SJCRH30 (cell line): Measurements from ENCODE around the gene RAB17. TPM values are rescaled to one million over a fixed set of nuclear protein-coding genes. Genes with fewer than 3 reads are reported as not detected.

Experiments
- DNase-seq, 2 experiments: peaks; one replicate each; pipeline ENCODE4 v3.0.0-alpha.2; 2015 to 2020
- H3K27ac ChIP-seq: fragments of 250-450 bp; sonication (Bioruptor Pico); 2 replicates; pipeline ENCODE4 v1.5.1; 2020; ENCODE audit warnings: mild to moderate bottlenecking, moderate library complexity
- H3K27me3 ChIP-seq: fragments of 250-450 bp; sonication (Bioruptor Pico); 2 replicates; pipeline ENCODE4 v1.5.1; 2020; ENCODE audit warnings: mild to moderate bottlenecking, moderate library complexity
- H3K36me3 ChIP-seq: fragments of 250-450 bp; sonication (Bioruptor Pico); 2 replicates; pipeline ENCODE4 v1.5.1; 2020; ENCODE audit warnings: mild to moderate bottlenecking, moderate library complexity
- H3K4me1 ChIP-seq: fragments of 250-450 bp; sonication (Bioruptor Pico); 2 replicates; pipeline ENCODE4 v1.5.1; 2020; ENCODE audit warnings: mild to moderate bottlenecking, moderate library complexity
- H3K4me3 ChIP-seq: fragments of 250-450 bp; sonication (Bioruptor Pico); 2 replicates; pipeline ENCODE4 v1.5.1; 2020; ENCODE audit warnings: mild to moderate bottlenecking, moderate library complexity
- H3K9me3 ChIP-seq: fragments of 250-450 bp; sonication (Bioruptor Pico); replicated peaks from 2 replicates; pipeline ENCODE4 v1.5.1; 2020; ENCODE audit warnings: mild to moderate bottlenecking, moderate library complexity
- total RNA-seq: library from RNA; depleted of rRNA; stranded (reverse); fragments of >200 nt; shearing (Covaris generic); gene quantifications from 2 replicates; pipeline ENCODE4 v1.2.3, GENCODE V29; 2014

The RAB17 gene
- total RNA-seq, 1 experiment from 2014 or later: 3.4 TPM

DNA sequence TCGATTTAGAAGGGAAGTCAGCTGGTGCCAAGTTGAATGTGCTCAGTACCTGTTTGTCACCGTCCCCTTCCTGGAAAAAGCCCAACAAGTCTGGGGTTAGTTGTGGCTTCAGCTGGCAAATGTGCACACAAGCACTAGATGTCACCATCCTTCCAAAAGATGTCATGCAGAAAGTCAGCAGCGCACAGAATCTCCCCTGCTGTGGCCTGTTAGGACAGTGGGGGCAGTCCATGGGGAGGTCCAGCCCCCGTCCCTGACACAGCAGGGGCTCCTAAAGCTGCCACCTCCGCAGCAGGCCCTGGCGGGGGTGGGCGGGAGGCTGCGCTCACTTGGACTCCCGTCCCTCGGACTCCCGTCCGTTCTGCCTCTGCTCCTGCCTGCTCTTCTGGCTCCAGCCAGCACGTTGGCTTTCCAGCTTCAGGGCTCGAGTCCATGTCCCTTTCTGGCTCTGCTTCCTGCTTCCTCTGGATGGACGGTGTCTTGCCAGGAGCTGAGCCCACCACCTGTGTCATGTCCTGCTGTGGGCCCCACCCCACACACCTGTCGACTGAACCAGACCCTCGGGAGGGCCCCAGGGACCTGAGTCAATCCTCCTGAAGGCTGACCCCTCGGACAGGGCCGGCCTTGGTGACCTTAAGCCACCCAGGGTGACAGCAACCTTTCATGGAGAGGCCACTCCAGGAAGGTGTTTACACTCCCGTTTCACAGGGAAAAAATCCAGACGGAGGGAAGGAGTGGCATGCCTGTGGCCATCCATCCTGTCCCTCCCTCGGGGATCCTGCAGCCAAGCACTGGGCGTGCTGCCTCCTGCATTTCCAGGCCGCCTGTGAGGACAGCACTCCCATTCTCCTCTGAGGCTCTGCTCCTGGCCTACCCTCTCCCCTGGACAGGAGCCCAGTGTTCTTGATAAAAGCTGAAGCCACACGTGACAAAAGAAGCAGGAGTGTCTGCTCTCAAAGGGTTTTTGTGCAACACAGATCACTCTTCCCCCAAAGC, 8.5 kb downstream of the RAB17 start:
- Histone ChIP-seq H3K27me3 (no peaks in the 10 kb centered on the region), H3K4me1 (peaks cover 14% of the 10 kb centered on the region; the same call in 1 of the 2 replicates), H3K4me3 (peak overlapping the region; percentile 43), H3K9me3 (no peaks in the 10 kb centered on the region), H3K36me3 (no peaks in the 10 kb centered on the region), H3K27ac (peak overlapping the region; percentile 31)
- peak; percentile 87 to 91 for DNase-seq

DNA sequence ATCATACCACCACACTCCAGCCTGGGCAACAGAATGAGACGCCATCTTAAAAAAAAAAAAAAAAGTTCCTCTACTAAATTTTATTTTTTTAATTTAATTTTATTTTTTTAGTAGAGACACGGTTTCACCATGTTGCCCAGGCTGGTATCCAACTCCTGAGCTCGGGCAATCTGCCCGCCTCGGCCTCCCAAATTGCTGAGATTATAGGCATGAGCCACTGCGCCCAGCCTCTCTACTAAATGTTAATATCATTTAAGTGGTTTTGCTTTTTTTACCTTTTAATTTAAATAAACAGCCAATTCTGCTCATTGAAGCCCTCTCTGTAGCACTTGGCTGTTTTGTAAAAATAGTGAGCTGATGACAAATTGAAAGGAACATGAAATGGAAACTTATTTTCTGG, 9.2 kb downstream of the RAB17 start:
- H3K4me3 ChIP-seq: no peak overlapping the region
- H3K36me3 ChIP-seq: no peaks in the 10 kb centered on the region
- H3K9me3 ChIP-seq: no peaks in the 10 kb centered on the region
- no peaks in the 10 kb centered on the region for H3K27me3 ChIP-seq
- H3K27ac ChIP-seq: no peak overlapping the region
- peaks cover 14% of the 10 kb centered on the region; the same call in 1 of the 2 replicates for H3K4me1 ChIP-seq
- DNase-seq: no peak

DNA sequence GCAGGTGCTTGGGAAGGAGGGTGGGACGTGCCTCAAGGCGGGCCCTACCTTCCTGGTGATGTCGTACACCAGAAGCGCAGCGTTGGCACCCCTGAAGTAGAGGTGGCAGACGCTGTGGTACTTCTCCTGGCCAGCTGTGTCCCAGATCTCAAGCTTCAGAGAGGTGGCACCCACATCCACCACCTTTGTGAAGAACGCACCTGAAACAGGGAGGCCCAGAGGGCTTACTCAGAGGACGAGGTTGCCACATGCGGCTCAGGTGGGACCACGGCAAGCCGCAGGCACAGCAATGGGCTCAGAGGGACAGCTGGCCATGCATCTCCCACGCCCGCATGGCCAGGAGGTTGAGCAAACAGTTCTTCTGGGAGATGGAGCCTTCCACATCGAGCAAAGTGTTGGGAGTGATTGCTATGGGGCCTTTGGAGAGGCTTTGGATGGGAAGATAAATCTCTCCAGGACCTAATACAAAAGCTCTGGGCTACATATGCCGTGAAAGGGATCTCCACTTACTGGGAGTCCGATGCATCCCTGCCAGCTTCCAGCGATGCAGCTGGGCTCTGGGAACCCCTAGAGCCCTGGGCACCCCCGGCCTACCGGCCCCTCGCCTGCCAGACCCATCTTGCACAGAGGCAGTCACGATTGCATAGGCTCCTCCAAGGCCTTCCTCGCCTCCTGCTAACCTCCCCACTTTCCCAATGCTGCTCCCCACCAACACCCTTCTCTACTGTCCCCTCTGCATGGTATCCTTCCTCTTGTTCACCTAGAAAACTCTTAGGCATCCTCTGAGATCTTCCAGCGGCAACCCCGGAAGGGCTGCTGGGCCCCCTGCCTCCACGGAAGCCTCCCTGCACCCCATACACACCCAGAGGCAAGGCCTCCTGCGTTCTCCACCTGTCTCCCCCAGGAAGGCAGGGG, 12.3 kb downstream of the RAB17 start:
- DNase-seq: no peak
- Histone ChIP-seq H3K4me1 (peaks cover 13% of the 10 kb centered on the region; the same call in 1 of the 2 replicates), H3K9me3 (no peaks in the 10 kb centered on the region), H3K27ac (no peak overlapping the region), H3K4me3 (no peak overlapping the region), H3K36me3 (no peaks in the 10 kb centered on the region), H3K27me3 (no peaks in the 10 kb centered on the region)

DNA sequence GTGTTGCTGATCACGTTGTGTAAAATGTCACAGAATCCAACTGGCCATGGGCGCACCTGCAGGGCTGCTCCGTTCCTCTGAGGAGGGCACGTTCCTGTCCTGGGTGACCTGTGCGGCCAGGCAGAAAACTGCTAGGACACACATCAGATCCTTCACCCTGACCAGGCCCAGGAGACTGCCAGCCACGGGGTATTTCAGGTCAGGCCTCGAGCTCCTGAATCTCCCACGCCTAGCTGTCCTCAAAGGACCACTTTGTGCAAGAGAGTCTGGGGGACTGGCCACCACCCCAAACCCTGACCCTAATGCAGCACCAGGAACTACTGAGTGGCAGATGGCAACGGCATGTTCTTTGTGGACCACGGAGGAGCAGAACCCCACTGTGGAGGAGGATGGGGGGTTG, 13.1 kb downstream of the RAB17 start:
- Histone ChIP-seq H3K4me1 (peaks cover 15% of the 10 kb centered on the region), H3K4me3 (no peak overlapping the region), H3K36me3 (no peaks in the 10 kb centered on the region), H3K9me3 (no peaks in the 10 kb centered on the region), H3K27me3 (no peaks in the 10 kb centered on the region), H3K27ac (no peak overlapping the region)
- no peak for DNase-seq

DNA sequence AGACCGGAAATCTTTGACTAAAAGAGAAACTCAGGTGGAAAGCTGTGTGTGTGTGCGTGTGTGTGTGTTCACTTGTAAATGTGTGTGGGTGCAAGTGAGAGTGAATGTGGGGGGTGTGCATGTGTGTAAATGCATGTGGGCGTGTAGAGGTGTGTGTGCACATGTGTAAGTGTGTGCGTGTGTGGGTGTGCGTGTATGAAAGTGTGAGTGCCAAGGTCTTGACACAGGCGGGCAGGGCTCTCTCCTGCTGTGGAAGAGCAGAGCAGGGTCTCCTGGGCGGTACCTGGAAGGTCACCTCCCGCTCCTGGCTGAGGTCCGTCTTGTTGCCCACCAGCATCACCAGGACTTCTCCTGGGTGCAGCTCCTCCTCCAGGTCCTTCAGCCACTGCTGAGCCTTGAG, 13.6 kb downstream of the RAB17 start:
- Histone ChIP-seq H3K4me3 (no peak overlapping the region), H3K27me3 (no peaks in the 10 kb centered on the region), H3K27ac (peak overlapping the region; percentile 20; the same call in 1 of the 2 replicates), H3K36me3 (no peaks in the 10 kb centered on the region), H3K4me1 (peaks cover 16% of the 10 kb centered on the region), H3K9me3 (no peaks in the 10 kb centered on the region)
- DNase-seq: no peak

DNA sequence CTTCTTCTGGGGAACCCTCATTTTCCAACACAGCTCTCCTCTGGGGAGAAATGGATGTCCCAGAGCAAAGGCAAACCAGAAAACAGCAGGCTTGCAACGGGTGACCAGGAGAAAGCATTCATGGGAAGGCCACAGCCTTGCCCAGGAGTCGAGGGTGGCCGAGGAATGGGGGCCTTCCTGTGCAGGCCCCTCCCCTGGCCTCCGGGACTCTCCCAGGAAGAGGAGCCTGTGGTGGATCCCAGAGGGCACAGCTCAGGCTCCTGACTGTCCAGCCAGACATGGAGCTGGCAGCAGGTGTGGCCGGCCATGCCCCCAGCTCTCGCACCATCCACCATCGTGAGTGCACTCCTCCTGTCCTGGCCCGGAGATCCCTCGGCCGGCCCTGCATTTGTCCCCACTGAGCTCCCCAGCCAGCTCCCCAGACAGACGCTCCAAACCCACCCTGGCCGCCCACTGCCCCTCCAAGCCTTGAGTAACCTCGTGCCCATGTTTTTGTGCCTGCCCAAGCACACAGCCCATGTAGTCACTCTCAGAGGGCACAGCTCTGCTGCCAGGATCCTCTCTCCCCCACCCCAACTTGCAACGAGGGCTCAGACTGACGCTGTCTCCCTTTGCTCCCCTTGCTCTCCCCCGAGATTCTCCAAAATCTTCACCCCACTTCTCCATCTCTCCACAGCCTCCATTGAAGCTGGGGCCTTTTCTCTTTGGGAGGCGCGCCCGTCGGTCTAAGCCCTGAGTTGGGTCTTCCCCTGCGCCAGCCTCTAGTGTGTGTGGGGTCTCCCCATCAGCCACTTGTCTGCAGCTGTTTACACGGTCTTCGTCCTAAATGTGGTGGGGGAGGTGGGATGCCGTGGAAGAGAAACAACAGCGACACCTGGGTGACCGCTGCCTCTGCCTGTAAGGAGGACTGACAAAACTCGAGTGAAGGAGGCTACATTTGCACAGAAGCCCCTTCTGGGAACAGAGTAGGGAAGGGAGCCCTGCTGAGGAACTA, 14.4 kb downstream of the RAB17 start:
- peak; percentile 73 to 76 for DNase-seq
- H3K9me3 ChIP-seq: no peaks in the 10 kb centered on the region

DNA sequence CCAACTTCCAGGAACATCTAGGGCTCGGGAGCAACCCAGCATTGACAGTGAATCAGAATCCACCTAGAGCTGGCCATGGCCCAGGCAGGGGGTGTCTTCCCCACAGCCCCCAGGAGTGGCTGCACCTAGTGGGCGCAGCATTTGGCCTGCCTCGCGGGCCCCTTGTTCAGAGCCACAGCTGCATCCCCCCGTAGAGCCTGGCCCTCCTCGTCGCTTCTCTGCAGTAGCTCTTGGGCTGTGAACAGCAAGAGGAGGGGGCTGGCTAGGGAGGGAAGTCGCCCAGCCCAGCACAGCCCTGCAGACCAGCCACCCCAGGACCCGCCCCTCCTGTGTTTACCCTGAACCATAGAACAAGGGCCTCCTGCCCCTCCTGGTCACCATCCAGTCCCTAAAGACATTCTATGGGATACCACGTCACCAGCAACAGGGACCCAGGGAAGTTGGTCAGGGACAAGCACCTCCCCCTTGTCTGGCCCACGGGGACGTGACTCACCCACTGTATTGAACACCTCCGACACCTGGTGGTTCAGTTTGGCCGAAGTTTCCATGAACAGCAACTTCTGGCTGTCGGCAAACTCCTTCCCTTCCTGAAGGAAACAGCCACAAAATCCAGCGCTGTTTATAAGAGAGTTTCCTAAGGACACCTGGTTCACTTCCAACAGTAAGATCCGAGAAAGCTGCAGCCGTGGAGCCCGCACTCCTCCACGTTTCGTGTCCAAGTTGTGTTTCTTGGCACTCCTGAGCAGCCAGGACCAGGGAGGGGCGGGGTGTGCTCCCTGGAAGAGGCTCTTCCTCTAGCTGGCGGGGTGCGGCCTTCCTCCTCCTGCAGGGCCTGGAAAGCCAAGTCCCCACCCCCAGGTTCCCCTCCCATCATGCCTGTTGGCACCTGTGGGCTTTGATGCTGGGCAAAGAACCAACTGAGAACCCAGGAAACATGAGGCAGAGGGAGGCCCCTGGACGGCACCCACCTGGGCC, 15.4 kb downstream of the RAB17 start:
- Histone ChIP-seq H3K36me3 (no peaks in the 10 kb centered on the region), H3K4me3 (no peak overlapping the region), H3K27me3 (no peaks in the 10 kb centered on the region), H3K27ac (no peak overlapping the region), H3K9me3 (no peaks in the 10 kb centered on the region), H3K4me1 (peaks cover 16% of the 10 kb centered on the region)
- no peak for DNase-seq

More for the DNA sequence above, 14.4 kb downstream of the RAB17 start:
- peak overlapping the region; percentile 20; the same call in 1 of the 2 replicates for H3K27ac ChIP-seq
- H3K36me3 ChIP-seq: no peaks in the 10 kb centered on the region
- H3K27me3 ChIP-seq: no peaks in the 10 kb centered on the region
- no peak overlapping the region for H3K4me3 ChIP-seq
- peaks cover 16% of the 10 kb centered on the region for H3K4me1 ChIP-seq

DNA sequence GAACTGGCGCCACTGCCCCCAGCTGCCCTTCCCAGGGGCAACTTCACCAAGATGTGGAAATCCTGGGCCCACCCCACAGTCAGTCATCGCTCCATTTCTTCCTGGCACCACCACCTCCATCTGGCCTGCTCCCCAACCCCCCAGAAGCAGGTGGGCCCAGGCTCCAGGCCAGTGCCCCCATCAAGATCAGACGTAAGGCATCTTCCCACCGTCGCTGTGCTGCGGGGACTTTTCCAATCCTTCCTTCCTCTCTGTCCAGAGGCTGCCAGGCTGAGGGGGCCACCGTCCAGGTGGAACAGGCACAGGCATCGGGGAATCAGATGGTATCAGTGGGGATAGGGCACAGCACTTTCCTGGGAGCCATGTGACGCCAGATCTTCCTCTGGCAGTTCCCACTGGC, 16.1 kb downstream of the RAB17 start:
- Histone ChIP-seq H3K9me3 (no peaks in the 10 kb centered on the region), H3K4me1 (peaks cover 16% of the 10 kb centered on the region), H3K4me3 (no peak overlapping the region), H3K36me3 (no peaks in the 10 kb centered on the region), H3K27me3 (no peaks in the 10 kb centered on the region), H3K27ac (no peak overlapping the region)
- DNase-seq: no peak

DNA sequence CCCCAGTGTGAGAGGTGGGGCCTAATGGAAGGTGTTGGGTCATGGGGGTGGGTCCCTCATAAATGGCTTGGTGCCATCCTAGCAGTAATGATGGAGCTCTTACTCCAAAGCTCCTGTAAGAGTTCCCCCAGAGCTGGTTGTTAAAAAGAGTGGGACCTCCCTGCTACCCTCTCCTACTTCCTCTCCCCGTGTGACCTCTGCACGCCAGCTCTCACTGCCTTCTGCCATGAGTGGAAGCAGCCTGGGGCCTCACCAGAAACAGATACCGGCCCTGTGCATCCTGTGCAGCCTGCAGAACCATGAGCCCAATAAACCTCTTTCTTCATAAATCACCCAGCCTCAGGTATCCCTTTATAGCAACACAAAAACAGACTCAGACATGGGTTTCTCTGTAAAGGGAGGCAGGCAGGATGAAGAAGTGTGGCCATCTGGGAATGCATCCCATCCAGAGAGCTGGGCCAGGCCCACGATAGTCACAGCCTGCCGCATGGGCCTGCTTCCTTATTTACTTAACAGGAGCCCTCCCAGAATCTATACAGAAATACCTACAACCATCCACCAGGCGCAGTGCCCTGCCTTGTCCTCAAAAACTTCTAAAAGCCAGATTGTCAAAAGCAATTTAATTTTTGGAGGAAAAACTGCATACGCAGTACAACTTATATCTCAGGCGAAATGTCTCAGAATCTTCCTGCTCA, 16.7 kb downstream of the RAB17 start:
- Histone ChIP-seq H3K4me3 (no peak overlapping the region), H3K4me1 (peaks cover 16% of the 10 kb centered on the region), H3K27me3 (no peaks in the 10 kb centered on the region), H3K27ac (no peak overlapping the region), H3K9me3 (no peaks in the 10 kb centered on the region), H3K36me3 (no peaks in the 10 kb centered on the region)
- no peak for DNase-seq

DNA sequence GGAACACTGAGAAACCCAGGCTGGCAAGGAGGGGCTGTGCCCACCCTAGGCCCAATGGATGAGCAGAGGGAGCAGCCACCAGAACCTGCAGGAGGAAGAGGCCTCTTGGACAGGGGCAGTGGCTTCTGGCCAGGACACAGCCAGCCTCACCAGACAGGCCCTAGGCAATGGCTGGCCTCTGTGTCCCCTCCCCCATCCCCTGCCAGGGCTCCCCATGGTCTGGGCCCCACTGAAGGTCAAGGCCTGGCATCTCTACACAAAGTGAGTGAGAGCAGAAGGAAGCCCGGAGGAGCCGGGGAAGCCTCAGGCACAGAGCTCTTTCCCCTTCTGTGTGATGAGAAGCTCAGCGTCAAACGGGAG, 17.8 kb downstream of the RAB17 start:
- Histone ChIP-seq H3K4me1 (peaks cover 16% of the 10 kb centered on the region), H3K9me3 (no peaks in the 10 kb centered on the region), H3K27me3 (no peaks in the 10 kb centered on the region), H3K36me3 (no peaks in the 10 kb centered on the region), H3K27ac (no peak overlapping the region), H3K4me3 (no peak overlapping the region)
- DNase-seq: no peak

DNA sequence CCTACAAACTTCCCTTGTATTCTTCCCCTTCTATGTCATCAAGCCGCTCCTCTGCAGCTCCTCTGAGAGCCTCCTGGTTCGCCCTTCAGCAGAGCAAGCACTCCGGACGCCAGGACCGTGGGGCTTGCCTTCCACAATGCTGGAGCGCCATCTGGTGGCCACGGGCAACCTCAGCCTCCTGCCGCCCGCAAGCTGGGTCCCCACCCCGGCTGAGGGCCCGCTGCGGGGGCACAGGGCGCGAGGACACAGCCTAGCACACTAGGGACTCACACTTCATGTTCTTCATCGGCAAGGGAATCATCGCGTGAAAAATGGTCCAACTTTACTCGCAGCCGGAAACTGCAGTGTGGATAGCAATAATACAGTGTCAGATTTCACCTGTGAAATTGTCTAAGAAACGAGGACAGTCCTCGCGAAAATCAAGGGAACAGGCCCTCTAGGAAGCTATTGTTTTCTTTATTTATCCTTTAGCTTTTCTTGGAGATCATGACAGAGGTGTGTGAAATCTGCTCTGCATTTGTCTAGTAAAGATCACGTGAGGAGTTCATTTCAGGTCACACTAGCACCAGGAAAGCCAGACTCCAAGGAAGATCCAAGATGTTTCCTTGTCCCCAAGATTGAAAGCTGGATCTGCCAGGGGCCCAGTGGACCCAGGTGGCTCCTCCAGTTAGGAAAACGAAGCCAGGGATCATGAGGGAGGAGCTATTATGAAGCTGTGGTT, 18.4 kb downstream of the RAB17 start:
- peak; percentile 91 to 94 for DNase-seq
- H3K4me1 ChIP-seq: peaks cover 16% of the 10 kb centered on the region
- H3K27me3 ChIP-seq: no peaks in the 10 kb centered on the region
- no peaks in the 10 kb centered on the region for H3K9me3 ChIP-seq
- H3K27ac ChIP-seq: no peak overlapping the region
- H3K36me3 ChIP-seq: no peaks in the 10 kb centered on the region
- H3K4me3 ChIP-seq: peak overlapping the region; percentile 27

DNA sequence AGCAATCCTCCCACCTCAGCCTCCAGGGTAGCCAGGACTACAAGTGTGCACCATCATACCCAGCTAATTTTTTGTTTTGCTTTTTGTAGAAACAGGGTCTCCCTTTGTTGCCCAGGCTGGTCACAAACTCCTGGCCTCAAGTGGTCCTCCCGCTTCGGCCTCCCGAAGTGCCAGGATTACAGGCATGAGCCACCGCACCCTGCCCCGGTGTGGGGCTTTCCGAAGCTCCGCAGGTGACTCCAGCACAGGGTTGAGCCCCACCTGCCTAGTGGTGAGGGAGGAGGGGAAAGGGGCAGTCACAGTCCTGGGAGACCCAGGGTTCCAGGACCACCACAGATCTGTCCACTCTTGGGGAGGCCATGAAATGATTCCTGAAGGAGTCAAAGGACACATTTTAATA, 19.0 kb downstream of the RAB17 start:
- H3K9me3 ChIP-seq: no peaks in the 10 kb centered on the region
- peaks cover 16% of the 10 kb centered on the region for H3K4me1 ChIP-seq
- H3K27ac ChIP-seq: no peak overlapping the region
- no peak for DNase-seq
- H3K36me3 ChIP-seq: no peaks in the 10 kb centered on the region
- H3K27me3 ChIP-seq: no peaks in the 10 kb centered on the region
- H3K4me3 ChIP-seq: no peak overlapping the region
